GM18502 (cell line): ENCODE data around the gene CSNK1D.
"Not testable (repeated sequence)": the region's sequence is repeated elsewhere in the genome, so short reads cannot be mapped to it uniquely, and the experiment has no call there.

Source experiments
- ATAC-seq: cut with Tn5 transposase; IDR thresholded peaks from one replicate; pipeline ENCODE4 v1.9.1; 2021; ENCODE audit warnings: mild to moderate bottlenecking; ENCODE audit not compliant: unreplicated experiment, poor library complexity

Gene CSNK1D

GRCh38 chr17:82254746-82255145 is 18.8 kb downstream of the CSNK1D start:
- not testable (repeated sequence) for ATAC-seq

DNA sequence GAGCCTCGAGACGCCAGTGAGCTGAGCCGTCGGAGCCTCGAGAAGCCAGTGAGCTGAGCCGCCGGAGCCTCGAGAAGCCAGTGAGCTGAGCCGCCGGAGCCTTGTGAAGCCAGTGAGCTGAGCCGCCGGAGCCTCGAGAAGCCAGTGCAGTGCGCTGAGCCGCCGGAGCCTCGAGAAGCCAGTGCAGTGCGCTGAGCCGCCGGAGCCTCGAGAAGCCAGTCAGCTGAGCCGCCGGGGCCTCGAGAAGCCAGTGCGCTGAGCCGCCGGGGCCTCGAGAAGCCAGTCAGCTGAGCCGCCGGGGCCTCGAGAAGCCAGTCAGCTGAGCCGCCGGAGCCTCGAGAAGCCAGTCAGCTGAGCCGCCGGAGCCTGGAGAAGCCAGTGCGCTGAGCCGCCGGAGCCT is 19.4 kb downstream of the CSNK1D start:
- not testable (repeated sequence) for ATAC-seq

DNA sequence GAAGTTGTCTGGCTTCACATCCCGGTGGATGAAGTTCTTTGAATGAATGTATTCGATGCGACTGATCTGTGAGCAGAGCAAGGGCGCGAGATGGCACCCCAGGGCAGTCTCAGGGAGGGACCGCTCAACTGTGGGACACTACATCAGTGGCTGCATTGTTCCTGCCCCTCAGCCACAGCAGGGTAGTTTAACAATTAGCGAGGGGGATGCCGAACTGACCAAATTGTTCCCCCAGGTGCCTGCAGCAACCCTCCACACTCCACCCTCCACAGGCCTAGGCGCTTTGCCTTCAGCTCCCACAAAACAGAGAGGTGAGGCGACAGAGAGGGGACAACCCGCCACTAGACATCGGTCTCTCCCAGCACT is 20.3 kb downstream of the CSNK1D start:
- ATAC-seq, result no peak

DNA sequence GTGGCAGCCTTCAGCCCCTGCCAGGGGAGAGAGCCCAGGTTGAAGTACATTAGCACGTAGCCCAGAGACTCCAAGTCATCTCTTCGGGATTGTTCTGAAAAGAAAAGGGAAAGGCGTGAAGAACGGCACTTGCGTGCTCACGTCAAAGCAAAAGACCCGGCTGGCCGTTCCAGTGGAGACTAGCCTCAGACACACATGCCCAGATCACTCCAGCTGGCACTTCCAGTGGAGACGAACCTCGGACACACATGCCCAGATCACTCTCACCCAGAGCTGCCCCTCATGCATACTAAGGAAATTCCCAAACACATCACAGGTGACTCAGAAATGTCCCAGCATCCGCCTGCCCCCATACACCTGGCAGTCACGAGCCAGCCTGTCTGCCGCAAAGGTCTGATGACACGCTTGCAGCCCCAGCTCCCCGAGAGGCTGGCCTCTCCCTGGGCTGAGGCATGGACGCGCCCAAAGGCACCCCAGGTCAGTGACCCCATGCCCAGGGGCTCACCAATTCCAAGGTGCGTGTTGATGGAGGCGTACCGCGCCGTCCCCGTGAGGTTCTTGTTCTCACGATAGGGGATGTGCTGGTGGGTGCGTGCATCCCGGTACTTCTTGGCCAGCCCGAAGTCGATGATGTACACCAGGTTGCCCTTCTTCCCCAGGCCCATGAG is 20.9 kb downstream of the CSNK1D start:
- ATAC-seq, result no peak

DNA sequence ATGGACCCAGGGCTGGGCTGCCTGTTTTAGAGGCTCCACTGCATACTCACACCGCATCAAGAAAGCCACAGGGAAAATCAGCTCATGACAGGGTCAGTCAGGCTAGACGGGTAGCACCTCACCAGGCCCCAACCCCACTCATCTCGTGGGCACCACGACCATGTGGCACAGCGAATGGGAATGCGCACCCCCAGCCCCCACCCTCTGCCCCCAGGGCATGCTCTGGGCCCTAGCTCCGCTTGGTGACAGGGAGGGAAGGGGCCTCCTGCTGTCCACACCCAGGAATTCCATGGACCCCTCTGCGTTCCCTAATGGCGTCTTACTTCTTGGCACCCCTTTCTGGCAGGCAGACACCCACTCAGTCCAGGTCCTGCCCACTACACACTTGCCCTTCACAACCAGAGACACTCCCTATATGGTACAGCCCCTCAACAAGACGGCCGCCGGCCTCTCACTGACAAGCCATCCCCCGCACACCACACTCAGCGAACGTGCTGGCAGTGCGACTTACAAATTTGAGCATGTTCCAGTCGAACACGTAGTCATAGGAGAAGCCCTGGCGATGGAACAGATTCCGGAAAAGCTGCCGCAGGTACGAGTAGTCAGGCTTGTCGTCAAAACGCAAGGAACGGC is 22.5 kb downstream of the CSNK1D start:
- no peak for ATAC-seq

DNA sequence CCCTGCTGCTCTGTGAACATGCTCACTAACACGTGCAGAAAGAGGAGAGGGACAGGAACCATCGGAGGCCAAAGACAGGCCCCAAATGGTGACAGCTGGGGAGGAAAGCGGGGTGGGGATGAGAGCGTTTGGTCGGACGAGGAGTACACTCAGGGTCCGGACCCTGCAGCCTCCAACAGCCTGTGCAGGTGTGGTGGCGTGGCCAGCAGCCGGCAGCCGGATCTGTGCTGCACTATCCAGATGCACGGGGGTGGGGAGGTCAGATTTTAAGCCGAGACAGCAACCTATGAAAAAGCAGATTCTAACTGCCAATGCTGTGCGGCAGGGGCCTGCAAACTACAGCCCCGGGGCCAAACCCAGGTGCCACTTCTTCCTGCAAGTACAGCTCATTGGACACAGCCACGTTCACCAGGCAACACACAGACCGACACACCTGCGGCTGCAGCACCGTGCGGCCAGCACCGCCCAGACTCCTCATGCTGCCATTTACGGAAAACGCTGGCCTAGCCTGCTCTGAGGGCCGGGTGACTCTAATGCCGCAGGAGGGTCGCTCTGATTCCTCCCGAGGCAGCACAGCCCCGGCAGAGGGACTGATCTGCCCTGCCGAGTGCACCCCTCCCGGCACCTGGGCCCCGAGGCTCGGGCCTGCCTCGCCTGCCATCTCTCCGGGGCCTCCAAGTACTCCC is 23.5 kb downstream of the CSNK1D start:
- no peak for ATAC-seq

DNA sequence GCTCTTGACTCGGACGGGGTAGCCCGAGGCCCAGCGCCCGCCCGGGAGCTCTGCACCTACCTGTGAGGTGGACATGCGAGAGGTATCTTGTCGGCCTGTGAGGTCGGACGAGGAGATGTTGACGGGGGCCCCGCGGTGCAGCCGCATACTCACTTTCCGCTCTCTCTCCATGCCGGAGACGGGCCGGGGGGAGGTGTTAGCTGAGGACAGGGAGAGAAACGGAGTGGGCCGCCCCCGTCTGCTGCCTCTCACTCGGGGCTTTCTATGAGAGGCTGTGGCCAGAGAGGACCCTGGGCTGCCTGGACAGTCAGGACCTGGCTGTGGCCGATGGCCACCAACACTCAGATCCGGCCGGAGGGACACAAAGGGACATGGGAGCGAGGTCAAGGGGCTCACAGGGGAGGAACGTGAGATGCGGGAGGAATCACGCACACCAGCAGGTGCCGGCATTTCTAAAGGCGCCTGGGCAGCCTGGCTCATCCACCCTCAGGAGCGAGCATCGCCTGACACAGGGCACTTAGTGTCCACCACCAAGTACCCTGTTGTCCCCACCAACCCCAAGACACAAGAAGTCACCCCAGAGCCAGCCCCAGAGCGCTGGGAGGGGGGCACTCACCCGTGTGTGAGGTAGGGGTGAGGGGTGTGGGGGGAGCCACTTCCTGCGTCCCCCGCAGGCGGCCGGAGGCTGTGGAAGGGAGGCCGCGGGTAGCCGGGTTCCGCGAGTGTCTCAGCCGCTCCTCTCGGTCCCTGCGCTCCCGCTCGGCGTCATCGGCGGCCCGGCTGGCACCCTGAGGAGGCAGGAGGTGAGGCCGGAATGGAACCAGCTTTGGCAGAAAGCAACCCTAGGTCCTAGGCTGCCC is 24.5 kb downstream of the CSNK1D start:
- no peak for ATAC-seq

DNA sequence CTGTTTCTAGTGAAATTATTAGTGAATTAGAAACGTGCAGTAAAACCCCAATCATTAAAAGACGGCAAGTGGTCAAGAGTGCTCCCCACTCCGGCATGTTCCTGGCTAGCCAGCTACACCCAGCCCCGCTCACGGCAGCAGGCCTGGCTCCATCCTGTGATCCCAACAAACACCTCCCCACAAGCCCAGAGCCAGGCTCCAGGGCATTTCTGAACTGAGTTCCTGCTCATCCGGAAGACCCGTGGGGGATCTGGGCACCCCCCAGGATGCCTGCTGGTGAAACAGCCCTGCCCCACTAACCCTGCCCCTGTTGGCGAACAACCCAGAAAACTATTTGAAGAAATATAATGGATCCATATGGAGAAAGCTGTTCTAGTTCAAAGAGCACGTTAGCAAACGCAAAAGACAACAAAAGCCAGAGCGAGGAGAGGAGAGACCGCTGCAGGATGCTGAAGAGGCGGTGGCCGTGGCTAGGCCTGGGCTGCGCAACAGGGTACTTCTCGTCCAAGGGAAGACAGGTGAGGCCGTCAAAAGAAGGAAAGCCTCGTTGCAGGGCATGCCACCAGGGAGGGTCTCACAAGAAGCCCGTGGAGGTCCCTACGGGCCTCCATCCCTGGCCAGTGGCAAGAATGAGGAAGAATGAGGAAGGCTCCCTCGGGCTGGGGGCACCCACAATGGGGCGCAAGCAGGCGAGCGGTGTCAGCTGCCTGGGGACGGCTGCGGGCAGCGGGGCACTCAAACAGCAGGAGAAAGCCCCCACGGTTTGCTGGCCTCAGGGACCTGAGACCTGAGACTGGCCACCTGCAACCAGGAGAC is 25.4 kb downstream of the CSNK1D start:
- no peak for ATAC-seq

GRCh38 chr17:82247182-82247823 is 26.2 kb downstream of the CSNK1D start:
- no peak for ATAC-seq

DNA sequence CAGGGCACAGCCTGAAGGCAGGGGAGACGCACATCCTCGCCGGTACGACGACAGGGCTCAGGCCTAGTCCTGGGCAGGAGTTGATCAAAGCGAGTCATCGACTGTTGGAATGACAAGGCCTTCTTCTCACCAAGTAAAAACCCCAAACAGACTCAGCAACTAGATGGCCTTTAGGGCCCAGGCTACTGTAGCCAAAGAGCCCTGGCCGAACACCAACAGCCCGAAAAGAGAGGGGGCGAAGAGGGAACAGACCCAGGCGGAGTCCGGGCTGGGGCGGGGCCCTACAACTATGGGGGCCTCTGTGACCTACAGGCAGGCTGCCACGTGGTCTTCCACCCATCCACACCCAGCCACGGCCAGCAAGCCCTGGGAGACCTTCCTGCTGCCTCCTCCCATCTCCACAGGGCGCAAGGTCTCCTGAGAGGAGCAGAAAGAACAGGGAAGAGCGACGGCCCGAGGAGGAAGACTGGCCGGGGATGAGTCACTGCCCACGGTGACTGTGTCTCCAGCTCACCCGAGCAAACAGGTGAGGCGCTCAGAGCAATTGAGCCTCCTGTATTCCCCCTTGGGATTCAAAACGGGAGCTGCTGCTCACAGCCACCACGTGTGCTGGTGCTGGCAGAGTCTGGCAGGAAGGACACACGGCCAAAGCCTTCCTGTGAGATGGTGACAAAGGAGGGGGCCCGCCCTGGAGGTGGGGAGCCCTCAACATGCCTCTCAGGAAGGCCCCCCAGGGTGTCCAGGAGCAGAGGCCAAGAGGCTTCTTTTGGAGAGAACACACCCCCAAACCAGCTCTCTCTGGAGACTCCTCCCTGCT is 26.9 kb downstream of the CSNK1D start:
- no peak for ATAC-seq

DNA sequence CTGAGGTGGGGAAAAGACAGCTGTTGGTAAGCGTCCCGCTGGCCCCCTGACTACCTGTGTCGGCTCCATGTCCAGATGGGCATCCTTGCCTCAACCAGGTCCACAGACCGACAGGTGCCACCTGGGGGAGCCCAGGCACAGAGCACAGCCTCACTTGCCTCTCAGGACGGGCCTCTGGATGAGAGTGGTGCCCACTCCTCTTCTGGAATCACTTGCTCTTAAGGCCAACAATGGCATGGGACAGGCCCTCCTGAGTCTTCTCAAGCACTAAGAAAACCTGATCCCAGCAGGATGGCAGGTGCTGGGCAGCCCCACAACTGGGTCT is 27.5 kb downstream of the CSNK1D start:
- ATAC-seq, result no peak

GRCh38 chr17:82245134-82246039 is 28.1 kb downstream of the CSNK1D start:
- no peak for ATAC-seq

DNA sequence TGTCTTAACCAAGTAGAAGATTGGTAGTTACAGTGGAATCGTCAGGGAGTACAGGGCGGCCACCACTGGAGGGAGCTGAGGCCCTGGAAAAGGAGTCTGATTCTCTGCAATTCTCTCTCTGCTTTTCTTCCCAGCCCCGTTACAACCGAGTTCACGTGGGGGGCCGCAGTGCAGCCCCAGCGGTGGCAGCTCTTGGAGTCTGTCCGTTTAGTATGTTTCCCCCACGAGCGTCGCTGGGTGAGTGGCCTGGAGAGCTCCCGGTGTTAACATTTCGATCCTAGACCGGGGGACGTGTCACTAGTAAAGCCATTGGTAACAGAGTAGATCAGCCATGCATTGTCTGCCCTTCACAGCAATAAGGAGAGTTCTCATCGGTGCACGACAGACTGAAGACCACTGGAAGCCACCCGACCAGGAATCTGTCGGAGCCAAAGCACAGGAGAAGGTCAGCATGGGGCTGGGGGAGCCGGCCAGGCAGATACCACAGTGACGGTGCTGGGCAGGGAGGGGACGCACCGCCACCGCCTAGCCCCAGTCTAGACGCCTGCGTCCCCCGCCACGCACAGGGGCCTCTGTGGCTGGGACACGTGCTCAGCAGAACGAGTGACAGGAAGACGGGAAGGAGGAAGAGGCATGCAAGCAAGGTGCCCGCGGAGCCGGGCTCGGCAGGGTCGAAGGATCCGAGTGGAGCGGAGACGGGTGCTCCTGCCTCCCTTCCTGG is 28.9 kb downstream of the CSNK1D start:
- ATAC-seq, result no peak

DNA sequence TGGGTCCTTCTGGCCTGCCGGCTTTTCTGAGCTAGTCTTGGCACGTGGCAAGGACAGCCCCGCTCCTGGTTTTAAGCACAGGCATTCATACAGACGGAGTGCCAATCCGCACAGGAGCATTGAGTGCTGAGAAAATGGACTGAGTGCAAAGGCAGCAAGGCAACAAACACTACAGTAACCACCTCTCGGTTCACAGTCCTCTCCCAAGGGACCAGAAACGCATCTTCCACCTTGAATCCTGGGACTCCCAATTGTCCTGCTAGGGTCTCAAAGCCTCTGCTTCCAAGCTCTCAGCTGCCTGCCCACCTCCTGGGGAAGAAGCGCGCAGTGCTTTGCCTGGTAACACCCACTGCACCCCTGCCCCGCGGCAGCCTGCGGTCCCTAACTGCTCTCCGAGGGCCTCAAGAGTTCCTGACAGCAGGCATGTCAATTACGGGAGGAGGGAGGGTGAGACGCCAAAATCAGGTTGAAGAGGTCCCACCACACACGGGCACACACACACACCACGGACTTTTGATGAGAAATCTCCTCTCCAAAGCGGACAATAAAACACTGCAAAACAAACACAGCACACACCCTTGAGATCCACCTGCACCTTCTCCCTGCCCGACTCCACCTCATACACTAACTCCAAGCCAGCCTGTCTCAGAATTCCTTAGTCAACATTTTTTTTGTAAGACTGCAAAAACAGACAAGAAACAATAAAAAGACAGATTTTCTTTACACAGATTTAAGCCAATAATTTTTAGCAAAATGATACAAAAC is 29.7 kb downstream of the CSNK1D start:
- no peak for ATAC-seq

DNA sequence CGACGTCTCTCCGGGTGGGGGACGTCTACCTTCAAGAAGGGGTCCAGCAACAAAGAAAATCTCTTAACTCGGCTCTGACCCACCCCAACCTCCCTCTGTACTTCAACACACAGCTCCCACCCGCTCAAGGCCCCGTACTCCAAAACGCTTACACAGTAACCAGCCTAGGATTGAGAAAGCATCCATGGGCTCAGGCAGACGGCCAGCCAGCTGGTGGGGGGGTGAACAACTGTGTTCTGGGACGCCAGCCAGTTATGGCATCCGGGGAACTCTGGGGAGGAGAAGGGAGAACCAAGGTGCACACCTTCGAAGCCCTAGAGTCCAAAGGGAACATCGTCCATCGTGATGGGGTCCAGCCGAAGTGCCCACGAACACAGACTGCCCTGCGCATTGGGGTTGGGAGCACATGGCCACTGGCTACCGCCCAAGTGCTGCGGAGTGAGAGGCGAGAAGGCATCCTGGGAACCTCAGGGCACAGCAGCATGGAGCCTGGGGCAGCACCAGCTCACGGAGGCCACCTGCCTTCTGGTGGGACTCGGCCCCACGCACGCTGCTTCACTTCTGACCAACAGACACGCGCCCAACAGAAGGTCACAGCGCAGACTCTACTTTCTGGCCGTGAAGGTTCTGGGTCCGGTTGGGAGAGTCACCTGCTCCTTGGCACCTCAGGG is 30.4 kb downstream of the CSNK1D start:
- ATAC-seq, result no peak

DNA sequence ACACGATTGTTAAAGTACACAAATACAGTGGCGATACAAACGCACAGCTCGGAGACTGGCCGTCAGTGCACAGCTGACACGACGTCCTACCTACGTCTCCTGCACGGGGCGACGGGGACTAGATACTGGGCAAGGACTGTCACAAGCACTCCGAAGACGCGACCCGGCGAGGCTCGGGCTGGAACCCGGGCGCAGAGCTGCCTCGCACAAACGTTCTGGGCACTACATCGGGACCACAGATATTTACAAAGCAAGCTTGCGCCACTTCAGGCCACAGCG is 30.9 kb downstream of the CSNK1D start:
- ATAC-seq, result no peak
